SKM-1 (cell line): Measurements from ENCODE around the gene TRERF1.

Experiments
- DNase-seq: peaks from one replicate; lab custom pipeline; 2025; ENCODE audit not compliant: unreplicated experiment; lab: John Stamatoyannopoulos, UW

The TRERF1 gene

GRCh38 chr6:42314571-42315258, 137.0 kb downstream of the TRERF1 start:
- no peak for DNase-seq

- no peak for DNase-seq
Observed at GRCh38 chr6:42313941-42314570, 137.7 kb downstream of the TRERF1 start.

- no peak for DNase-seq
Observed at GRCh38 chr6:42313038-42313437, 138.7 kb downstream of the TRERF1 start.

- DNase-seq = no peak
Observed at GRCh38 chr6:42307141-42307470, 144.6 kb downstream of the TRERF1 start.

GRCh38 chr6:42306439-42307140, 145.1 kb downstream of the TRERF1 start:
- DNase-seq = no peak

- DNase-seq = no peak
Observed at GRCh38 chr6:42304053-42304712, 147.5 kb downstream of the TRERF1 start.

GRCh38 chr6:42302411-42302810, 149.3 kb downstream of the TRERF1 start:
- no peak for DNase-seq

- no peak for DNase-seq
Observed at GRCh38 chr6:42301986-42302385, 149.7 kb downstream of the TRERF1 start.

- no peak for DNase-seq
Observed at GRCh38 chr6:42300701-42301100, 151.0 kb downstream of the TRERF1 start.

GRCh38 chr6:42300185-42300584, 151.5 kb downstream of the TRERF1 start:
- DNase-seq = no peak

GRCh38 chr6:42297661-42298060, 154.1 kb downstream of the TRERF1 start:
- no peak for DNase-seq

GRCh38 chr6:42296614-42297013, 155.1 kb downstream of the TRERF1 start:
- DNase-seq = no peak

GRCh38 chr6:42295677-42296076, 156.0 kb downstream of the TRERF1 start:
- no peak for DNase-seq

- no peak for DNase-seq
Observed at GRCh38 chr6:42295181-42295580, 156.5 kb downstream of the TRERF1 start.

- DNase-seq = no peak
Observed at GRCh38 chr6:42294759-42295158, 157.0 kb downstream of the TRERF1 start.

- no peak for DNase-seq
Observed at GRCh38 chr6:42293386-42293977, 158.2 kb downstream of the TRERF1 start.

GRCh38 chr6:42292004-42292740, 159.6 kb downstream of the TRERF1 start:
- DNase-seq = no peak

- no peak for DNase-seq
Observed at GRCh38 chr6:42287756-42288155, 164.0 kb downstream of the TRERF1 start.

- no peak for DNase-seq
Observed at GRCh38 chr6:42281570-42281969, 170.2 kb downstream of the TRERF1 start.

GRCh38 chr6:42280966-42281533, 170.7 kb downstream of the TRERF1 start:
- no peak for DNase-seq
